GM18526 (cell line): ENCODE results near the gene HMOX1.

Source experiments
- POLR2A ChIP-seq: IDR thresholded peaks from 3 replicates; pipeline ENCODE4 v1.6.1; 2011; ENCODE audit not compliant: insufficient read length; ENCODE audit errors: extremely low read depth

The HMOX1 gene

GRCh38 chr22:35367331-35367886 lies 13.5 kb upstream of the HMOX1 start:
- TF ChIP-seq POLR2A, result no peak

GRCh38 chr22:35368386-35368785 lies 12.5 kb upstream of the HMOX1 start:
- TF ChIP-seq POLR2A, result no peak

- no peak for TF ChIP-seq POLR2A
These were observed 10.9 kb upstream of the HMOX1 start for GRCh38 chr22:35369996-35370395.

GRCh38 chr22:35373781-35374180 lies 7.1 kb upstream of the HMOX1 start:
- no peak for TF ChIP-seq POLR2A

GRCh38 chr22:35375031-35375430 lies 5.9 kb upstream of the HMOX1 start:
- no peak for TF ChIP-seq POLR2A

GRCh38 chr22:35375526-35375925 lies 5.4 kb upstream of the HMOX1 start:
- no peak for TF ChIP-seq POLR2A

GRCh38 chr22:35376728-35377472 lies 4.0 kb upstream of the HMOX1 start:
- TF ChIP-seq POLR2A, result no peak

- TF ChIP-seq POLR2A, result no peak
These were observed 3.2 kb upstream of the HMOX1 start for GRCh38 chr22:35377735-35378134.

GRCh38 chr22:35378621-35379020 lies 2.3 kb upstream of the HMOX1 start:
- TF ChIP-seq POLR2A, result no peak

- TF ChIP-seq POLR2A, result no peak
These were observed 1.5 kb upstream of the HMOX1 start for GRCh38 chr22:35379146-35379993.

- TF ChIP-seq POLR2A, result no peak
These were observed 883 bp upstream of the HMOX1 start for GRCh38 chr22:35380013-35380412.

- no peak for TF ChIP-seq POLR2A
These were observed 621 bp downstream of the HMOX1 start for GRCh38 chr22:35381424-35382009.

GRCh38 chr22:35383679-35384071 lies 2.8 kb downstream of the HMOX1 start:
- TF ChIP-seq POLR2A, result no peak

GRCh38 chr22:35384527-35384926 lies 3.6 kb downstream of the HMOX1 start:
- TF ChIP-seq POLR2A, result no peak

- no peak for TF ChIP-seq POLR2A
These were observed 4.2 kb downstream of the HMOX1 start for GRCh38 chr22:35384975-35385588.
